ENCODE results near the gene UBE2J2. TPM values are rescaled to one million over a fixed set of nuclear protein-coding genes. Genes with fewer than 3 reads are reported as not detected.

UBE2J2 gene
- total and polyA plus RNA-seq, 2 of the 13 experiments (the other 11 are each of a cell fraction or from before 2014, with no cell fraction given): 25.4 to 29.4 TPM

- TF ChIP-seq TFAP4 (IDR thresholded peaks at IDR 0.05; ENCODE audit: borderline replicate concordance, low read depth): peak; percentile 59; the same call in 1 of the 2 replicates
- no peak for TF ChIP-seq JUND (CRISPR knock-in tag; IDR thresholded peaks at IDR 0.05)
- TF ChIP-seq ZHX1 (CRISPR knock-in tag; IDR thresholded peaks at IDR 0.05; ENCODE audit: low read depth): 0 out of 2 replicates have a peak, but pooled peaks have one; percentile 41
- TF ChIP-seq HOXA3 (CRISPR knock-in tag; IDR thresholded peaks at IDR 0.05): 0 out of 2 replicates have a peak, but pooled peaks have one; percentile 16
- TF ChIP-seq SNRNP70 (IDR thresholded peaks at IDR 0.05; ENCODE audit: low read depth, low read length): no peak
- TF ChIP-seq HMGXB4 (CRISPR knock-in tag; IDR thresholded peaks at IDR 0.05; ENCODE audit: borderline replicate concordance in 1 of 2, low read depth in 1 of 2): 0 out of 4 replicates have a peak, but pooled peaks of 1 of the 2 experiments have one; percentile 24
- TF ChIP-seq RAD21 (CRISPR knock-in tag; IDR thresholded peaks at IDR 0.05): peak; percentile 75
These were observed 16.6 kb upstream of the UBE2J2 start (continued) for GRCh38 chr1:1290238-1290731.

Measured in HepG2 (cell line).